SK-N-SH (cell line): Measurements from ENCODE around the gene CNGA4. TPM values are rescaled to one million over a fixed set of nuclear protein-coding genes. Genes with fewer than 3 reads are reported as not detected.

Experiments
- CTCF ChIA-PET: fragments of 300-600, 350-600 bp; formaldehyde crosslinking; extraction: SDS; loops from one replicate; lab custom pipeline; 2021; lab: Yijun Ruan, JAX
- POLR2A ChIA-PET: fragments of 350-600 bp; sonication (Branson Sonifier 250); formaldehyde crosslinking; extraction: SDS; loops from one replicate; lab custom pipeline; 2020; ENCODE audit warnings: antibody characterized with exemption, inconsistent platforms; lab: Yijun Ruan, JAX
- DNase-seq: peaks from one replicate; pipeline ENCODE4 v3.0.0; 2012
- H2AFZ ChIP-seq: fragments of 200-600 bp; sonication (generic); 2 replicates; pipeline ENCODE4 v1.8.1; 2016; ENCODE audit warnings: antibody characterized with exemption, mild to moderate bottlenecking, low read depth
- H3F3A ChIP-seq: fragments of 200-600 bp; sonication (generic); replicated peaks from 2 replicates; pipeline ENCODE3; 2016; ENCODE audit warnings: antibody characterized with exemption, mild to moderate bottlenecking; ENCODE audit not compliant: insufficient read depth
- H3K27ac ChIP-seq, 2 experiments: fragments of 200-500 bp in 1 of 2; fragments of 200-600 bp in 1 of 2; sonication (Bioruptor generic) in 1 of 2; sonication (generic), shearing (Covaris generic) in 1 of 2; 2 replicates each; pipeline versions ENCODE4 v1.5.1 to v1.6.1; 2014 to 2016; ENCODE audit warnings: low read depth in 2 of 2, inconsistent platforms in 1 of 2, low read length in 1 of 2, mild to moderate bottlenecking in 1 of 2, mixed read lengths in 1 of 2
- H3K27me3 ChIP-seq: fragments of 200-600 bp; sonication (generic), shearing (Covaris generic); 2 replicates; pipeline ENCODE4 v1.6.1; 2016; ENCODE audit warnings: mixed run types; ENCODE audit not compliant: insufficient read depth
- H3K36me3 ChIP-seq, 2 experiments: fragments of 200-500 bp in 1 of 2; fragments of 200-600 bp in 1 of 2; sonication (Bioruptor generic) in 1 of 2; sonication (generic) in 1 of 2; replicated peaks in 1 of 2; 2 replicates each; pipeline versions ENCODE3 to v1.5.1; 2014 to 2016; ENCODE audit warnings: low read length in 1 of 2, mild to moderate bottlenecking in 1 of 2; ENCODE audit not compliant: insufficient read depth in 2 of 2, control insufficient read depth in 1 of 2
- H3K4me1 ChIP-seq, 2 experiments: fragments of 200-500 bp in 1 of 2; fragments of 200-600 bp in 1 of 2; sonication (Bioruptor generic) in 1 of 2; sonication (generic), shearing (Covaris generic) in 1 of 2; 2 replicates each; pipeline versions ENCODE4 v1.5.1 to v1.6.1; 2014 to 2016; ENCODE audit warnings: low read depth in 1 of 2, low read length in 1 of 2, mixed run types in 1 of 2; ENCODE audit not compliant: insufficient read depth in 2 of 2, control insufficient read depth in 1 of 2
- H3K4me2 ChIP-seq: fragments of 200-600 bp; sonication (generic), shearing (Covaris generic); 2 replicates; pipeline ENCODE4 v1.6.1; 2017; ENCODE audit warnings: mixed run types
- H3K4me3 ChIP-seq, 2 experiments: fragments of 200-500 bp in 1 of 2; fragments of 200-600 bp in 1 of 2; sonication (Bioruptor generic) in 1 of 2; sonication (generic), shearing (Covaris generic) in 1 of 2; 2 replicates each; pipeline versions ENCODE4 v1.5.1 to v1.8.1; 2014 to 2016; ENCODE audit warnings: low read depth in 2 of 2, inconsistent platforms in 1 of 2, low read length in 1 of 2, mild to moderate bottlenecking in 1 of 2, mixed read lengths in 1 of 2, moderate library complexity in 1 of 2
- H3K79me2 ChIP-seq: fragments of 200-600 bp; sonication (generic); 2 replicates; pipeline ENCODE4 v1.8.1; 2017; ENCODE audit warnings: mild to moderate bottlenecking; ENCODE audit not compliant: insufficient read depth
- H3K9ac ChIP-seq: fragments of 200-600 bp; sonication (generic); 2 replicates; pipeline ENCODE4 v1.6.1; 2017; ENCODE audit warnings: mixed run types
- H3K9me2 ChIP-seq: fragments of 200-600 bp; sonication (generic); 2 replicates; pipeline ENCODE4 v1.6.1; 2017; ENCODE audit warnings: mixed run types
- H3K9me3 ChIP-seq: fragments of 200-600 bp; sonication (generic); 2 replicates; pipeline ENCODE4 v1.6.1; 2017; ENCODE audit warnings: mixed run types, mild to moderate bottlenecking, moderate library complexity
- H4K20me1 ChIP-seq: fragments of 200-600 bp; sonication (generic); 2 replicates; pipeline ENCODE4 v1.6.1; 2017; ENCODE audit warnings: mild to moderate bottlenecking, mixed run types; ENCODE audit not compliant: insufficient read depth
- EZH2phosphoT487 ChIP-seq: fragments of 200-600 bp; sonication (generic); IDR thresholded peaks from 2 replicates; pipeline ENCODE4 v1.6.1; 2017; ENCODE audit warnings: low read depth, mixed run types, mild to moderate bottlenecking, antibody characterized with exemption, moderate library complexity, borderline replicate concordance
- FOSL2 ChIP-seq: IDR thresholded peaks from 2 replicates; pipeline ENCODE4 v1.4.0; 2012; ENCODE audit warnings: low read depth, mild to moderate bottlenecking, moderate library complexity, borderline replicate concordance
- FOXM1 ChIP-seq: IDR thresholded peaks from 2 replicates; pipeline ENCODE4 v1.4.0; 2012; ENCODE audit warnings: low read depth, mild to moderate bottlenecking
- JUND ChIP-seq: IDR thresholded peaks from 2 replicates; pipeline ENCODE4 v1.4.0; 2012
- MEF2A ChIP-seq: IDR thresholded peaks from 2 replicates; pipeline ENCODE4 v1.4.0; 2012; ENCODE audit warnings: low read depth, borderline replicate concordance
- NRF1 ChIP-seq: IDR thresholded peaks from 2 replicates; pipeline ENCODE4 v1.6.1; 2012; ENCODE audit warnings: low read depth, mild to moderate bottlenecking, low read length
- RFX5 ChIP-seq: IDR thresholded peaks from 2 replicates; pipeline ENCODE4 v1.6.1; 2012; ENCODE audit warnings: mild to moderate bottlenecking, improper control_type of control experiment, low read length
- WGBS: methylation state at CpG from one replicate; pipeline ENCODE4 v1.1.6; 2017; ENCODE audit warnings: low lambda C conversion rate; 5-methylcytosine and 5-hydroxymethylcytosine counted together
- polyA plus RNA-seq, 3 experiments: library from polyadenylated mRNA; depleted of rRNA; stranded (reverse); fragments of >200 nt; gene quantifications; 2 replicates each; pipeline ENCODE4 v1.2.3, GENCODE V29; 2012
- TF ChIP-seq, protein P1 (sequence below): fragments of 150-350 bp; IDR thresholded peaks from 2 replicates; pipeline ENCODE4 v1.6.1; 2016; ENCODE audit warnings: mild to moderate bottlenecking, low read depth, low read length
- TF ChIP-seq, protein P2 (sequence below): IDR thresholded peaks from 2 replicates; pipeline ENCODE4 v1.4.0; 2012; ENCODE audit warnings: low read depth, borderline replicate concordance
- TF ChIP-seq, protein P3 (sequence below): fragments of 200-600 bp; sonication (generic); IDR thresholded peaks from 2 replicates; pipeline ENCODE4 v1.6.1; 2017; ENCODE audit warnings: antibody characterized with exemption, mild to moderate bottlenecking, moderate library complexity
- TF ChIP-seq, protein P4 (sequence below): fragments of 150-350 bp; IDR thresholded peaks from 2 replicates; pipeline ENCODE4 v1.6.1; 2017; ENCODE audit warnings: antibody characterized with exemption, low read length, low read depth, borderline replicate concordance

CNGA4 gene
- polyA plus RNA-seq, 1 of the 3 experiments (the other 2 are of a cell fraction), result 0.13 TPM

DNA sequence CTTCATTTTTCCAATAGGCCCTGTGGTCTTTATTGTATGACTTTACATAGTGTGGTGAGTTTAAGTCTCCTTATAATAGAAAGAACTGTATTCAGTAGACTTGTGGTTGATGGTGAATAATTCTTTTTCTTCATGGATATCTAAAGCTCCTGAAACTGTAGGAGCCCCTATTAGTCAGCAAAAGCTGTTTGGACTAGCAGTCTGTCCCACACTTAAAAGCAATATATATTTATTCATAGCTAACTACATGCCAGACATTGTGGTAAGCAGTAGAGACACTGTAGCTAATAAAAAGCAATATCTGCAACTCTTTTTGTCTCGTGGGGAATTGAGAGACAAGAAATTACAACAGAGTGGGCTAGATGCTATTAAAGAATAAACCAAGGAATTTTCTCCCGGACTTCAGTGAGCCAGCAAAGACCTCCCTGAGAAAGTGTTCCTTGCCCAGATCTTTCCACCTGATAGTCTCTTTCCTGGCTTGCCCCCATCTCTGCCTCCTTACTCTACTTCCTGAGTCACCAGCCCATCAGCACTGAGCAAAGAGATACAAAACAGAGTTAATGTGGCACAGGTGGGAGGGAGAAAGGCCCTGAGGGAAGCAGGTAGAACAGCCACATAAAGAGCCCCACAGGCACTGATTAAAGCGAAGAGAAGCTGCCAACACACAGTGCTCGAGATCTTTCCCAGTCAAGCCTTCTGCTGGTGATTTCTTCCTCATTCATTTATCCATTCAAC is 41.3 kb upstream of the CNGA4 start (continued):
- TF ChIP-seq, protein P1, sequence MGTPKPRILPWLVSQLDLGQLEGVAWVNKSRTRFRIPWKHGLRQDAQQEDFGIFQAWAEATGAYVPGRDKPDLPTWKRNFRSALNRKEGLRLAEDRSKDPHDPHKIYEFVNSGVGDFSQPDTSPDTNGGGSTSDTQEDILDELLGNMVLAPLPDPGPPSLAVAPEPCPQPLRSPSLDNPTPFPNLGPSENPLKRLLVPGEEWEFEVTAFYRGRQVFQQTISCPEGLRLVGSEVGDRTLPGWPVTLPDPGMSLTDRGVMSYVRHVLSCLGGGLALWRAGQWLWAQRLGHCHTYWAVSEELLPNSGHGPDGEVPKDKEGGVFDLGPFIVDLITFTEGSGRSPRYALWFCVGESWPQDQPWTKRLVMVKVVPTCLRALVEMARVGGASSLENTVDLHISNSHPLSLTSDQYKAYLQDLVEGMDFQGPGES, result no peak
- TF ChIP-seq RFX5, result no peak

DNA sequence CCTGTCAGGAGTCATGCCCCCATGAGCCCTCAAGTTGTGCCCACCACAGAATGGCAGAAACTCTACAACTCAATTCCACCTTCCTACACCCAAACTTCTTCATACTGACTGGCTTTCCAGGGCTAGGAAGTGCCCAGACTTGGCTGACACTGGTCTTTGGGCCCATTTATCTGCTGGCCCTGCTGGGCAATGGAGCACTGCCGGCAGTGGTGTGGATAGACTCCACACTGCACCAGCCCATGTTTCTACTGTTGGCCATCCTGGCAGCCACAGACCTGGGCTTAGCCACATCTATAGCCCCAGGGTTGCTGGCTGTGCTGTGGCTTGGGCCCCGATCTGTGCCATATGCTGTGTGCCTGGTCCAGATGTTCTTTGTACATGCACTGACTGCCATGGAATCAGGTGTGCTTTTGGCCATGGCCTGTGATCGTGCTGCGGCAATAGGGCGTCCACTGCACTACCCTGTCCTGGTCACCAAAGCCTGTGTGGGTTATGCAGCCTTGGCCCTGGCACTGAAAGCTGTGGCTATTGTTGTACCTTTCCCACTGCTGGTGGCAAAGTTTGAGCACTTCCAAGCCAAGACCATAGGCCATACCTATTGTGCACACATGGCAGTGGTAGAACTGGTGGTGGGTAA is 39.6 kb upstream of the CNGA4 start, which contains the start of gene OR52W1:
OR52W1 (plus strand) TSS at position 51 of the 637 bp plus-strand sequence; CDS start at position 51, 0 bp downstream.
- CTCF ChIA-PET, result no interaction called here
- H3K9ac ChIP-seq, result no peak within 1 kb of the TSS
- H3K9me2 ChIP-seq, result no peaks in the 10 kb centered on the region
- no peaks in the 10 kb centered on the region for H3F3A ChIP-seq
- H3K4me2 ChIP-seq, result no peak within 1 kb of the TSS
- no peaks in the 10 kb centered on the region for H3K27me3 ChIP-seq
- POLR2A ChIA-PET, result no interaction called here
- no peak within 1 kb of the TSS for H2AFZ ChIP-seq
- no peak within 1 kb of the TSS for H3K4me3 ChIP-seq
- no peak for DNase-seq
- H4K20me1 ChIP-seq, result no peaks in the 10 kb centered on the region
- no peaks in the 10 kb centered on the region for H3K79me2 ChIP-seq
- no peaks in the 10 kb centered on the region for H3K36me3 ChIP-seq
- H3K4me1 ChIP-seq, result no peaks in the 10 kb centered on the region
- 20% methylated on average over 1 of the region's 5 CpGs for WGBS
- no peak for TF ChIP-seq EZH2phosphoT487
- no peak for TF ChIP-seq FOSL2
- TF ChIP-seq, protein P1, result no peak
- TF ChIP-seq, protein P2, sequence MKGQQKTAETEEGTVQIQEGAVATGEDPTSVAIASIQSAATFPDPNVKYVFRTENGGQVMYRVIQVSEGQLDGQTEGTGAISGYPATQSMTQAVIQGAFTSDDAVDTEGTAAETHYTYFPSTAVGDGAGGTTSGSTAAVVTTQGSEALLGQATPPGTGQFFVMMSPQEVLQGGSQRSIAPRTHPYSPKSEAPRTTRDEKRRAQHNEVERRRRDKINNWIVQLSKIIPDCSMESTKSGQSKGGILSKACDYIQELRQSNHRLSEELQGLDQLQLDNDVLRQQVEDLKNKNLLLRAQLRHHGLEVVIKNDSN, result no peak
- TF ChIP-seq, protein P3, sequence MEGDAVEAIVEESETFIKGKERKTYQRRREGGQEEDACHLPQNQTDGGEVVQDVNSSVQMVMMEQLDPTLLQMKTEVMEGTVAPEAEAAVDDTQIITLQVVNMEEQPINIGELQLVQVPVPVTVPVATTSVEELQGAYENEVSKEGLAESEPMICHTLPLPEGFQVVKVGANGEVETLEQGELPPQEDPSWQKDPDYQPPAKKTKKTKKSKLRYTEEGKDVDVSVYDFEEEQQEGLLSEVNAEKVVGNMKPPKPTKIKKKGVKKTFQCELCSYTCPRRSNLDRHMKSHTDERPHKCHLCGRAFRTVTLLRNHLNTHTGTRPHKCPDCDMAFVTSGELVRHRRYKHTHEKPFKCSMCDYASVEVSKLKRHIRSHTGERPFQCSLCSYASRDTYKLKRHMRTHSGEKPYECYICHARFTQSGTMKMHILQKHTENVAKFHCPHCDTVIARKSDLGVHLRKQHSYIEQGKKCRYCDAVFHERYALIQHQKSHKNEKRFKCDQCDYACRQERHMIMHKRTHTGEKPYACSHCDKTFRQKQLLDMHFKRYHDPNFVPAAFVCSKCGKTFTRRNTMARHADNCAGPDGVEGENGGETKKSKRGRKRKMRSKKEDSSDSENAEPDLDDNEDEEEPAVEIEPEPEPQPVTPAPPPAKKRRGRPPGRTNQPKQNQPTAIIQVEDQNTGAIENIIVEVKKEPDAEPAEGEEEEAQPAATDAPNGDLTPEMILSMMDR, result no peak
- TF ChIP-seq RFX5, result no peak
- no peak for TF ChIP-seq MEF2A
- no peak for TF ChIP-seq NRF1
- TF ChIP-seq JUND, result no peak
- TF ChIP-seq, protein P4, sequence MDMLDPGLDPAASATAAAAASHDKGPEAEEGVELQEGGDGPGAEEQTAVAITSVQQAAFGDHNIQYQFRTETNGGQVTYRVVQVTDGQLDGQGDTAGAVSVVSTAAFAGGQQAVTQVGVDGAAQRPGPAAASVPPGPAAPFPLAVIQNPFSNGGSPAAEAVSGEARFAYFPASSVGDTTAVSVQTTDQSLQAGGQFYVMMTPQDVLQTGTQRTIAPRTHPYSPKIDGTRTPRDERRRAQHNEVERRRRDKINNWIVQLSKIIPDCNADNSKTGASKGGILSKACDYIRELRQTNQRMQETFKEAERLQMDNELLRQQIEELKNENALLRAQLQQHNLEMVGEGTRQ, result no peak
- TF ChIP-seq FOXM1, result no peak
- no peaks in the 10 kb centered on the region for H3K9me3 ChIP-seq
- H3K27ac ChIP-seq, result no peak within 1 kb of the TSS
